Left ventricle myocardium inferior (tissue), 1 donor: Measurements from ENCODE around the gene SFXN5. TPM values are rescaled to one million over a fixed set of nuclear protein-coding genes. Genes with fewer than 3 reads are reported as not detected.

Source experiments
- DNase-seq: peaks from one replicate; pipeline ENCODE4 v3.0.0-alpha.2; 2020
- H3K27ac ChIP-seq: fragments of 200-600 bp; replicated peaks from 2 replicates; pipeline ENCODE4 v1.8.0; 2021
- H3K27me3 ChIP-seq: fragments of 200-600 bp; 2 replicates; pipeline ENCODE4 v1.8.0; 2021; ENCODE audit warnings: low read depth
- H3K36me3 ChIP-seq: fragments of 200-600 bp; 2 replicates; pipeline ENCODE4 v1.8.0; 2021
- H3K4me1 ChIP-seq: fragments of 200-600 bp; 2 replicates; pipeline ENCODE4 v1.8.0; 2021
- H3K4me3 ChIP-seq: fragments of 200-600 bp; 2 replicates; pipeline ENCODE4 v1.8.0; 2021; ENCODE audit warnings: mild to moderate bottlenecking, moderate library complexity
- H3K9me3 ChIP-seq: fragments of 200-600 bp; replicated peaks from 2 replicates; pipeline ENCODE4 v1.8.0; 2021
- CTCF ChIP-seq: fragments of 200-600 bp; IDR thresholded peaks from 2 replicates; pipeline ENCODE4 v1.8.0; 2021; ENCODE audit warnings: antibody characterized with exemption, mild to moderate bottlenecking, borderline replicate concordance
- intact Hi-C: fragments of 100-400 bp; cut with micrococcal nuclease; formaldehyde crosslinking; loops from one replicate; pipeline ENCODE4 v1.11.0; 2022
- total RNA-seq: library from RNA; stranded (reverse); fragmentation: NEBNext Ultra II Directional; extraction: Animal tissue kit (Norgen Biotek cat#: 25700); gene quantifications from one replicate; pipeline ENCODE4 v1.2.1, GENCODE V29; 2021
- donor health status: DM: no; HTN: yes; CAD: no; lungs with severe emphysema.

Gene SFXN5
- total RNA-seq, 1 donor from 2014 or later: 9.9 TPM

- Histone ChIP-seq H3K27ac (no peak overlapping the region), H3K4me3 (no peak overlapping the region), H3K27me3 (no peaks in the 10 kb centered on the region), H3K9me3 (no peaks in the 10 kb centered on the region), H3K4me1 (no peaks in the 10 kb centered on the region), H3K36me3 (peaks cover 10% of the 10 kb centered on the region)
- no peak for TF ChIP-seq CTCF
- no peak for DNase-seq
- intact Hi-C loops: no loop called here
Measured at GRCh38 chr2:72959995-72960981, 111.2 kb downstream of the SFXN5 start.

DNA sequence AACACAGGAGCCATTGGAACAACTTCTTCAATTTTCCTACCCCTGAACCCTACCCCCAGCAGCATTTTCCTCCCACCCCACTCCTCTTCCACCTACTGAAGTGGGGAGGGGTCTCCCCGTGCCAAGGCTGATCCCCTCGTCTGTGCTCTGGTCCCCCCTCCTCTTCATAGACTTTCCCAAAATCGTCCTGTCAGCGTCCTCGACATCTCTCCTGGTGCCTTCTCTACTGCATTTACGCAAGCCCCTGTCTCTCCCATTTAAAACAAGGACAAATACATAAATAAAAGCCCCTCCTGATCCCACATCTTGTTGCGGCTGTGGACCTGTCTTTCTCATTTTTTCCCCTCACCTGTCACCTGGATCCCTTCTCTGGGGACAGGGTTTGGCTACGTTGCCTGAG, 112.0 kb downstream of the SFXN5 start:
- peaks cover 3% of the 10 kb centered on the region for H3K4me1 ChIP-seq
- no peak for TF ChIP-seq CTCF
- peaks cover 10% of the 10 kb centered on the region for H3K36me3 ChIP-seq
- H3K27ac ChIP-seq: no peak overlapping the region
- H3K27me3 ChIP-seq: no peaks in the 10 kb centered on the region
- intact Hi-C loops: no loop called here
- no peaks in the 10 kb centered on the region for H3K9me3 ChIP-seq
- no peak for DNase-seq
- H3K4me3 ChIP-seq: no peak overlapping the region

DNA sequence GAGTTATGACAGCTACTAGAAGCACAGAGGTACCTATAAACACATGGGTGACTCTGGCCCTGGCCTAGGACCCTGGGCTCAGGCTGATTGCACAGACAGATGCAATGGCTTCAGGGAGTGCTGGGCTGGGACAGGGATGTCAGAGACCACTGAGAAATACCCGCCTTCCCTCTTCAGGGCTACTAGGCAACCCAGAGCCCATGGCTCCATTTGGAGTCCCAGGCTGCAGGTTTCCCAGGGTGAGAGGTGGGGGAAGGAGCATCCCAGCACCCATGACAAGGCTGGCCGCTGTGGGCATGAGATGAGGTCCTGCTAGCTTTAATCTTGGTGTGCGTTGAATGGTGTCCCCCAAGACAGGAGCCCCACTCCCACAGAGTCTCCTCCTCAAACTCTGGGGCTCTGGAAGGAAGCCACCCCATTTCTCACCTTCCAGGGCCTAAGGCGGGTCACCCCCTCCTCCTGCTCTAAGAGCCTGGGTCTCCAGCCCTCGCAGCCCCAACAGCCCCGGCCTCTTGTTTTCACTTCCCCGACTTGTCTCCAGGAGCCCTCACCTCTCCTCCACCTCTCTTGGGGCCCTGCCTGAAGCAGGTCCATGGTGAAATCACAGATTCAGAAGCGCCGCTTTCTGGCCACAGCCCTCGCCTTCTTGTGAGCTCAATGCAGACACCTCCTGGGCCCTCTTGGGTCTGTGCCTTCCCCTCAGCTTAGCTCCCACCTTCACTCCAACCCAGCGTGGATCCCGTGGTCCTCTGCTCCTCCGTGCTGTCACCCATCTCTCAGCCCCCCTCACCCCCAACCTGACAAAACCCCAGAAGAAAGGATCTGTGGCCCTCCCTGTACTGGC, 112.7 kb downstream of the SFXN5 start:
- peaks cover 10% of the 10 kb centered on the region for H3K36me3 ChIP-seq
- no peak overlapping the region for H3K4me3 ChIP-seq
- no peaks in the 10 kb centered on the region for H3K27me3 ChIP-seq
- DNase-seq: no peak
- H3K9me3 ChIP-seq: no peaks in the 10 kb centered on the region
- H3K27ac ChIP-seq: no peak overlapping the region
- no peak for TF ChIP-seq CTCF
- intact Hi-C loops: no loop called here
- H3K4me1 ChIP-seq: peaks cover 7% of the 10 kb centered on the region

DNA sequence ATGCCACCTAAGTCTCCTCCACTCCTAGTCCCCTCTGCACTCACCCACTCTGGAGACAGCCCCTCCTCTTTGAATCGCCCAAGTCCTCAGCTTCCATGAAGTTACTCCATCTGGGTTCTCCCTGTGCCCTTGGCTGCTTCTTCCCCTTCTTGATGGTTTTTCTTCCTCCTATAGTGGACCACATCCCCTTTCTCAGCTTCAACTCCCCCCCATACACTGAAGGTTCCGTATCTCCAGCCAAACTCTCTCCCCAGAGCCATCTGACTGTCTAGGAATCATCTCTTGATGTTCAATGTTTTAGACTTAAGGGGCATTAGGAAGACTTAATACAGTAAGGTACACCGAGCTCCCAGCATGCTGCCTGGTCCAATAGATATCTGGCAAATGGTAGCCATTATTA, 114.6 kb downstream of the SFXN5 start:
- H3K4me1 ChIP-seq: peaks cover 7% of the 10 kb centered on the region
- peaks cover 5% of the 10 kb centered on the region for H3K36me3 ChIP-seq
- DNase-seq: no peak
- H3K27me3 ChIP-seq: no peaks in the 10 kb centered on the region
- no peak for TF ChIP-seq CTCF
- no peak overlapping the region for H3K27ac ChIP-seq
- intact Hi-C loops: no loop called here
- H3K9me3 ChIP-seq: no peaks in the 10 kb centered on the region
- no peak overlapping the region for H3K4me3 ChIP-seq

DNA sequence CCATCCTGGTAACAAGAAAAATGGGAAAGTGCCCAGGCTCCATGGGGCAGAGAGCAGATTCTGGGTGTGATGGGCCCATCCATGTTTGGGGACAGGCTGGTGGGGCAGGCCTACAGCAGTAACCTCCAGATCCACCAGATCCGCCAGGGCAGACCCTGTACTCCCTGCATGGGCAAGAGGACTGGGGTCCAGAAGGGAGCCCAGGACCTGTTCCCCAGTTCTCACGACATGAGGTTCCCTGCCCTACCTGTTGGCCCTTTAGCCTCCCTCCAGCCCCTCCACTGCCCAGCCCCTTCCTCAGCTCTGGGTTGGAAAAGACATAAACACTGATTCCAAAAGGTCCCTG, 115.5 kb downstream of the SFXN5 start:
- peaks cover 5% of the 10 kb centered on the region for H3K36me3 ChIP-seq
- DNase-seq: no peak
- intact Hi-C loops: no loop called here
- no peak overlapping the region for H3K4me3 ChIP-seq
- peaks cover 7% of the 10 kb centered on the region for H3K4me1 ChIP-seq
- TF ChIP-seq CTCF: no peak
- no peak overlapping the region for H3K27ac ChIP-seq
- no peaks in the 10 kb centered on the region for H3K9me3 ChIP-seq
- H3K27me3 ChIP-seq: no peaks in the 10 kb centered on the region
